GM12864 (cell line): Measurements from ENCODE around the gene EFCAB13.
"Not testable (repeated sequence)": the region's sequence is repeated elsewhere in the genome, so short reads cannot be mapped to it uniquely, and the experiment has no call there.

Experiments
- DNase-seq: peaks from one replicate; pipeline ENCODE4 v3.0.0-alpha.2; 2011; ENCODE audit warnings: low read depth
- H3K4me3 ChIP-seq: 2 replicates; pipeline ENCODE4 v1.5.1; 2011; ENCODE audit warnings: mild to moderate bottlenecking, low read depth, low read length, control low read depth
- CTCF ChIP-seq: IDR thresholded peaks from 2 replicates; pipeline ENCODE4 v1.5.1; 2011; ENCODE audit warnings: low read depth, mild to moderate bottlenecking, moderate library complexity, low read length, control low read depth, inconsistent platforms; ENCODE audit errors: missing control alignments

The EFCAB13 gene

GRCh38 chr17:47401100-47401499, 77.3 kb downstream of the EFCAB13 start:
- no peak overlapping the region for H3K4me3 ChIP-seq
- no peak for TF ChIP-seq CTCF
- no peak for DNase-seq

- H3K4me3 ChIP-seq: no peak overlapping the region
- DNase-seq: no peak
- no peak for TF ChIP-seq CTCF
These were observed 80.3 kb downstream of the EFCAB13 start for GRCh38 chr17:47404006-47404405.

GRCh38 chr17:47404875-47405274, 81.1 kb downstream of the EFCAB13 start:
- no peak for TF ChIP-seq CTCF
- no peak for DNase-seq
- H3K4me3 ChIP-seq: no peak overlapping the region

- TF ChIP-seq CTCF: no peak
- no peak overlapping the region for H3K4me3 ChIP-seq
- no peak for DNase-seq
These were observed 90.1 kb downstream of the EFCAB13 start for GRCh38 chr17:47413872-47414271.

- TF ChIP-seq CTCF: no peak
- no peak for DNase-seq
- H3K4me3 ChIP-seq: no peak overlapping the region
These were observed 90.9 kb downstream of the EFCAB13 start for GRCh38 chr17:47414612-47415011.

GRCh38 chr17:47423406-47424295, 99.9 kb downstream of the EFCAB13 start:
- peak overlapping the region; percentile 56 for H3K4me3 ChIP-seq
- no peak for DNase-seq

GRCh38 chr17:47425233-47425632, 101.5 kb downstream of the EFCAB13 start:
- not testable (repeated sequence) for H3K4me3 ChIP-seq, DNase-seq

More at GRCh38 chr17:47423406-47424295, 99.9 kb downstream of the EFCAB13 start:
- TF ChIP-seq CTCF: no peak

- not testable (repeated sequence) for H3K4me3 ChIP-seq, DNase-seq
These were observed 102.3 kb downstream of the EFCAB13 start for GRCh38 chr17:47425887-47426635.
